SU-DHL-6 (cell line): ENCODE results near the gene SLC5A2.

ENCODE experiments used
- H2AFZ ChIP-seq: fragments of 200-600 bp; sonication (generic); 2 replicates; pipeline ENCODE4 v1.6.1; 2014; ENCODE audit warnings: low read depth, mild to moderate bottlenecking, moderate library complexity, mixed read lengths, antibody characterized with exemption, low read length; ENCODE audit not compliant: severe bottlenecking
- H3F3A ChIP-seq: fragments of 200-600 bp; shearing (Covaris generic); 2 replicates; pipeline ENCODE4 v1.6.0; 2016; ENCODE audit warnings: antibody characterized with exemption, mild to moderate bottlenecking; ENCODE audit not compliant: insufficient read depth
- H3K27ac ChIP-seq: fragments of 200-600 bp; sonication (generic); 2 replicates; pipeline ENCODE4 v1.5.1; 2016; ENCODE audit warnings: low read depth, mild to moderate bottlenecking, low read length, moderate library complexity, mixed read lengths
- H3K27me3 ChIP-seq: fragments of 200-600 bp; sonication (generic), shearing (Covaris generic); 2 replicates; pipeline ENCODE4 v1.6.0; 2014; ENCODE audit warnings: mild to moderate bottlenecking, low read length
- H3K36me3 ChIP-seq: fragments of 200-600 bp; sonication (generic); 2 replicates; pipeline ENCODE4 v1.6.1; 2014; ENCODE audit warnings: mild to moderate bottlenecking, low read length, mixed read lengths
- H3K4me2 ChIP-seq: fragments of 300-600, 200-600 bp; shearing (Covaris generic), sonication (generic); 2 replicates; pipeline ENCODE4 v1.6.0; 2014; ENCODE audit warnings: low read length, low read depth, mild to moderate bottlenecking; ENCODE audit not compliant: poor library complexity, severe bottlenecking
- H3K4me3 ChIP-seq: fragments of 200-600 bp; sonication (generic); 2 replicates; pipeline ENCODE4 v1.5.1; 2014; ENCODE audit warnings: antibody characterized with exemption, low read length, mild to moderate bottlenecking, mixed read lengths; ENCODE audit not compliant: insufficient read depth, poor library complexity, severe bottlenecking
- H3K79me2 ChIP-seq: fragments of 200-600 bp; sonication (generic); 2 replicates; pipeline ENCODE4 v1.6.1; 2014; ENCODE audit warnings: mild to moderate bottlenecking, low read length, moderate library complexity; ENCODE audit not compliant: insufficient read depth
- H3K9ac ChIP-seq: fragments of 200-600 bp; sonication (generic); 2 replicates; pipeline ENCODE4 v1.7.0; 2014; ENCODE audit warnings: mild to moderate bottlenecking, low read length
- H3K9me2 ChIP-seq: fragments of 200-600 bp; sonication (generic); replicated peaks from 2 replicates; pipeline ENCODE4 v1.6.1; 2014; ENCODE audit warnings: low read length; ENCODE audit not compliant: insufficient read depth
- H3K9me3 ChIP-seq: fragments of 200-600 bp; sonication (generic); 2 replicates; pipeline ENCODE4 v1.6.1; 2014; ENCODE audit warnings: low read length, mixed read lengths; ENCODE audit not compliant: insufficient read depth
- H4K20me1 ChIP-seq: fragments of 200-600 bp; sonication (generic); 2 replicates; pipeline ENCODE4 v1.6.1; 2014; ENCODE audit warnings: low read depth, mild to moderate bottlenecking, antibody characterized with exemption, low read length, moderate library complexity, mixed read lengths
- CTCF ChIP-seq: fragments of 200-600 bp; sonication (generic); IDR thresholded peaks from one replicate; pipeline ENCODE4 v1.5.1; 2017; ENCODE audit warnings: antibody characterized with exemption, mild to moderate bottlenecking, low read length, moderate library complexity; ENCODE audit not compliant: insufficient read depth, poor library complexity, severe bottlenecking
- EZH2phosphoT487 ChIP-seq: fragments of 200-600 bp; sonication (generic), shearing (Covaris generic); conservative IDR thresholded peaks from 2 replicates; pipeline ENCODE4 v1.6.1; 2018; ENCODE audit warnings: mild to moderate bottlenecking, antibody characterized with exemption, low read length, moderate library complexity, mixed read lengths

Gene SLC5A2

GRCh38 chr16:31513884-31514283, 31.0 kb downstream of the SLC5A2 start:
- Histone ChIP-seq H4K20me1 (no peaks in the 10 kb centered on the region), H3K9me3 (no peaks in the 10 kb centered on the region), H3F3A (no peaks in the 10 kb centered on the region), H2AFZ (no peak overlapping the region), H3K36me3 (no peaks in the 10 kb centered on the region), H3K9ac (no peak overlapping the region), H3K79me2 (no peaks in the 10 kb centered on the region), H3K27me3 (no peaks in the 10 kb centered on the region), H3K4me3 (no peak overlapping the region), H3K9me2 (no peaks in the 10 kb centered on the region), H3K27ac (no peak overlapping the region), H3K4me2 (no peak overlapping the region)
- TF ChIP-seq EZH2phosphoT487 (no peak), CTCF (no peak)

GRCh38 chr16:31517800-31518402, 35.0 kb downstream of the SLC5A2 start:
- Histone ChIP-seq H4K20me1 (no peaks in the 10 kb centered on the region), H3K79me2 (no peaks in the 10 kb centered on the region), H3F3A (no peaks in the 10 kb centered on the region), H3K36me3 (no peaks in the 10 kb centered on the region), H3K9ac (no peak overlapping the region), H3K9me2 (no peaks in the 10 kb centered on the region), H3K9me3 (no peaks in the 10 kb centered on the region), H2AFZ (no peak overlapping the region), H3K27me3 (no peaks in the 10 kb centered on the region), H3K4me2 (no peak overlapping the region), H3K27ac (no peak overlapping the region), H3K4me3 (no peak overlapping the region)
- TF ChIP-seq CTCF, result no peak

GRCh38 chr16:31519759-31520431, 37.0 kb downstream of the SLC5A2 start:
- no peak overlapping the region for H3K27ac ChIP-seq
- no peaks in the 10 kb centered on the region for H3K79me2 ChIP-seq
- H3K4me2 ChIP-seq, result no peak overlapping the region
- no peaks in the 10 kb centered on the region for H3K27me3 ChIP-seq
- H3K9me3 ChIP-seq, result no peaks in the 10 kb centered on the region
- H3K9ac ChIP-seq, result no peak overlapping the region
- H3K36me3 ChIP-seq, result no peaks in the 10 kb centered on the region
- H2AFZ ChIP-seq, result no peak overlapping the region
- no peaks in the 10 kb centered on the region for H3K9me2 ChIP-seq
- TF ChIP-seq EZH2phosphoT487, result no peak
- no peak for TF ChIP-seq CTCF
- no peaks in the 10 kb centered on the region for H4K20me1 ChIP-seq
- H3K4me3 ChIP-seq, result no peak overlapping the region
- H3F3A ChIP-seq, result no peaks in the 10 kb centered on the region
